ENCODE data around the gene AVP.

DNA sequence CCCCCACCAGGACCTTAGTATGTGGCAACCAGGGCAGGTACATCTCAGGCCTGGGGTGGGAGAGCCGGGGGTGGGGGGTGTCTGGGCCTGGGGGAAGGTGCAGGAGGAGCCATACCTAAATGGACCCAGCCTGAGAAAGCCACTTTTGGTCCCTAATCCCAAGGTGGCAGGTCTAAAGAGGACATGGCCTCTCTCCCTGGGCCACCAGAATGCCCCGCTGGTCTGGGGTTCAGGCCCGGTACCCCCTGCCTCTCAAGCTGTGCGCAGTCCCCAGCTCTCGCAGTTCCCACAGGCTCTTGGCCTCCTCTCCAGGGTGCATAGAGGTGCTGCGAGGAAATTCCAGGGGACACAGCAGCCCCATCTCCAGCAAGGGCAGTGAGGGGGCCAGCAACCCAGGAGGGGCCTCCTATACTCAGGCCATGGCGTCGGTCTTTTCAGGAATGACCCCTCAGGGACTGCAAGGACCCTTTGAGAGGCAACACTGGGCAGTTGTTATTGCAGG lies 1.1 kb upstream of the AVP start:
- TF ChIP-seq, protein P1, sequence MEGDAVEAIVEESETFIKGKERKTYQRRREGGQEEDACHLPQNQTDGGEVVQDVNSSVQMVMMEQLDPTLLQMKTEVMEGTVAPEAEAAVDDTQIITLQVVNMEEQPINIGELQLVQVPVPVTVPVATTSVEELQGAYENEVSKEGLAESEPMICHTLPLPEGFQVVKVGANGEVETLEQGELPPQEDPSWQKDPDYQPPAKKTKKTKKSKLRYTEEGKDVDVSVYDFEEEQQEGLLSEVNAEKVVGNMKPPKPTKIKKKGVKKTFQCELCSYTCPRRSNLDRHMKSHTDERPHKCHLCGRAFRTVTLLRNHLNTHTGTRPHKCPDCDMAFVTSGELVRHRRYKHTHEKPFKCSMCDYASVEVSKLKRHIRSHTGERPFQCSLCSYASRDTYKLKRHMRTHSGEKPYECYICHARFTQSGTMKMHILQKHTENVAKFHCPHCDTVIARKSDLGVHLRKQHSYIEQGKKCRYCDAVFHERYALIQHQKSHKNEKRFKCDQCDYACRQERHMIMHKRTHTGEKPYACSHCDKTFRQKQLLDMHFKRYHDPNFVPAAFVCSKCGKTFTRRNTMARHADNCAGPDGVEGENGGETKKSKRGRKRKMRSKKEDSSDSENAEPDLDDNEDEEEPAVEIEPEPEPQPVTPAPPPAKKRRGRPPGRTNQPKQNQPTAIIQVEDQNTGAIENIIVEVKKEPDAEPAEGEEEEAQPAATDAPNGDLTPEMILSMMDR (IDR thresholded peaks at IDR 0.05; ENCODE audit: poor library complexity) = no peak
- TF ChIP-seq EZH2 (IDR thresholded peaks at IDR 0.05; ENCODE audit: borderline replicate concordance) = no peak
- no peak for TF ChIP-seq EZH2phosphoT487 (IDR thresholded peaks at IDR 0.05; ENCODE audit: low read depth, severe bottlenecking, unreplicated experiment)

All from hepatocyte (in vitro differentiated cells).